Right lung (tissue), 5 donors: Measurements from ENCODE around the gene ARHGAP25. TPM values are rescaled to one million over a fixed set of nuclear protein-coding genes. Genes with fewer than 3 reads are reported as not detected.

ENCODE experiments used
- DNase-seq, 2 donors: peaks; one replicate each; pipeline ENCODE4 v3.0.0-alpha.2; 2013
- polyA plus RNA-seq, 5 donors: library from polyadenylated mRNA; unstranded; fragments of 120-200 nt; gene quantifications; one replicate each; pipeline versions ENCODE4 v1.2.1 to v1.2.3, GENCODE V29; 2013; ENCODE audit warnings: inconsistent platforms in 1 of 5, low replicate concordance in 1 of 5; ENCODE audit not compliant: insufficient read length in 5 of 5, insufficient read depth in 1 of 5

Gene ARHGAP25
- polyA plus RNA-seq, 5 donors: 6.1 to 8.9 (median 6.9) TPM

DNA sequence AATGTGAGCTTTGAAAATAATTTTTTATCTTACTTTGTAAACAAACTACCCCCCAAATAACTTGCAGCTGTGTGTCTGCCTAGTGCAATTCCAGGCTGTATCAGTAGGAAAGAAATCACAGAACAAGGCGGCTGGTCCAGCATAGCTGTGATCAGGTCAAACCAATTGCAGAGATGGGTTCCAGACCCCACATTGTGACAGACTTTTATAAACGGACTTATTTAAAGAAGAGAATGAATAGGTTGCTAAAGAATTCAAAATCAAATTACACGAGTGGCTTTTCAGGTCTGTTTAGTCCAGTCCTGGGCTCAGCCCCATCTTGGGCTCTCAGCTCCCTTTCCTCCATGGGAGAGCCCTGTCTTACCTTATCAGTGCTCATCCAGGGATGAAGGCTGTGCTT lies 125.5 kb downstream of the ARHGAP25 start:
- DNase-seq: no peak

DNA sequence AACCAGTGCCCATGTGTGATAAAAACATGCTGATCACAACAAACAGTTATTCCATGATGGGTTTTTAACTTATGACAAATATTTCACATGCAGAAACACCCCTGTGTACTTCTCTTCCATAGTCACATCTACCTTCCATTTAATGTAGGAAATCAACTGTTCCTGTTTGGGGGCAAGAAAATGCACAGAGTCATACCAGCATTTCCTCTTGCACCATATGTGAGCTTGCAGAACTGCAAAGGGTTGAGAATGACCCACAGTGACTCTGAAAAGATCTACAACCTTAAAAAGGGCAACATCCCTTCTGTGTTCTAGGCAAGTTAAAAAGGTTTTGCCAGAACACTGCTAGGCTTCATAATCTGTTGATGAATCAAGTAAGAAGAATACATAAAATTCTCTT lies 126.7 kb downstream of the ARHGAP25 start:
- DNase-seq: no peak

DNA sequence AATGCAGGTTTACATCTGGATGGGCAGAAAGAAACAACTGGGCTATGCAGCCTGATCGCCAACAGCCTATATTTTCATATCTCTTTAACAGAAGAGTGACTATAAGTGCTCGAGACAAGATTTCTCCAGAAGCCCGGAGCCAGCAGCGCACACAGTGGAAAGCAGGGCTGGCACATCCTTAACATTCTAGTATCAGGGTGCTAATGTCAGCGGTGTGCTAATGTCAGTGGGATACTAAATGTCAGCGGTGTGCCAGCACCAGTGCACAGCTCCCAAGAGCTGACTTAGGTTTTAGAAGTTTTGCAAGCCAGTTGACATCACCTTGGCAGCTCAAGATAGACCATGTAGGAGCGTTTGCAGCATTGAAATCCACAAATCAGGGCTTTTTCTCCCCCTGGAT lies 128.3 kb downstream of the ARHGAP25 start:
- DNase-seq: no peak

DNA sequence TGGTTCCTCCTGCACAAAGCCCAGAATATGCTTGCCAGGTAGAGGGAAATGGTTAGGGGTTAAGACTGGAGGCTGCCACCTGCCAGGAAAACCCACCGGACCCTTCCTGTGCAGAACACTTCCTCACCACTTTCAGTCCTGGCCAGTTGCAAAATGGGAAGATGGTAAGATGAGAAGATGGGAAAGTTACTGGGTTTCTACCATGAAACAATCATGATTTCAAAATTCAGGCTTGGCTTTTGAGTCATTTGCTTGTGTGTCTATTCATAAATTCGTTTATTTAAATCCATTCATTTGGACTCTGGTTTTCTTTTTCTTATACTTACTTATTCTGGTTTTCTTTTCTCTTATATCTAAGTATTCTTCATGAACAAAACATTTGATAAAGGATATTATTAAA lies 129.4 kb downstream of the ARHGAP25 start:
- DNase-seq: no peak

DNA sequence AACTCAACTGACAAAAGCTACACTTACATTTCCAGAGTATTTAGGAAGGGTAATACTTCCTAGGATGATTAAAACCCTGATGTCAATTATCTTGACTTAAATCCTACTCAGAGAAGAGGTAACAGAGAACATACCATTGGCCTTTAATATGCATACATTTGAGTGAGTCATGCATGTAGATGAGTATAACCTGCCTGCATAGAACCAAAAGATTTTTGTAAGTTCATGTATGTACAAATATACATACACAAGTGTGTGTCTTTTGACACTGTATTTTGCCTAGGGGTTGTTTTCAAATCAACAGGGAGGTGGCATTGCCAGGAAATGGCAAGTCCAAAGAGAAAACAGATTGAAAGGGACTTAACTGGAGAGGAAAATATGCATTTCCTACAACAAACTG lies 130.5 kb downstream of the ARHGAP25 start:
- DNase-seq: no peak

DNA sequence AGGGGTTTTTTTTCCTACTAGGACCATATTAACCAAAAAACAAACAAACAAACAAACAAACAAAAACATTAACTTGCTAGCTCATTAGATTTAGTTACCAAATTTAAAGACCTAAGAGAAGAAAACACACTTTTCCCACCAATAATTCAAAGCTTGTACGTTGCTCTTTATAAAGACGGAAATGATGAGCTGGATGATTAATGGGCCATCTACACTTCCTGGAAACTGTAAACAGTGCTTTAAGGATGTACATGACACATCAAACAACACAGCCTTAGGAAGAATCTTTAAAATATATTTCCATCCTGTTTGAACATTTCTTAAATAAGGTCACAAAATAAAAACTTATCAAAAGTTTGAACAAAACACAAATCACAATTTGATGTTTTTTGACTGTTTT lies 135.6 kb downstream of the ARHGAP25 start:
- no peak for DNase-seq

DNA sequence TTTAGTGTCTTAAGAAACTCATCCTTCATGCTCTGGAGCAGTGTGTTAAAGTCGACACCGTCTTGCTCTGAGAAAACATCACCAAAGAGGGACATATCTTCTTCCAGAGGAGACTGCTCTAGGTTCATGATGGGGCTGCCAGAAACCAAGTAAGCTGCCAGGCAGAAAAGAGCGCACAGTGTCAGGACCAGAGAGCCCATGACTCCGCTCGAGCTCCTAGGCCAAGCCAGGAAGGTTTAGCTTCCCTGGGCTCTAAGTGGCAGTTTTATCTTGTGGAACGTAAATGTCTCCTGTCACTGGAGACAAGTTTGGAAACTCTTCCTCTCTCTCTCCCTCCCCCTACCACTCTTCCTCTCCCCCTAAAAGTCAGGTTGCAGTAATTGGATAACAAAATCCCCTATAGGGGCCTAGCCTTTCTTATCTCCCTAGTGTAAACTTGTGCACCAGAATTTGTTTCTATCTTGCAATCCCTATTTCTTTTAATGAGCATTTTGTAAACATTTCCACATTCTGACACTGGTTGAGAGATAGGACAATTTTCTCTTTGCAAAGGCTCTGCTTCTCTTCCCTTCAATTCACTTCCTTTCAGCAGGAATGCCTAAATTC lies 136.7 kb downstream of the ARHGAP25 start, which contains the start of gene BMP10:
Gene BMP10, minus strand, starts transcription at position 239 of the 606 bp plus-strand sequence. Its CDS starts 39 bp downstream, at position 200.
- DNase-seq: no peak

Other genes with a start within 250 kb of the ARHGAP25 start
- under 1 TPM; 0.05 to 0.18 (median 0.07) TPM for gene PROKR1, start 91.2 kb upstream of the ARHGAP25 start, polyA plus RNA-seq
- gene BMP10, start 136.6 kb downstream of the ARHGAP25 start, polyA plus RNA-seq: not detected
- gene GKN2, start 218.1 kb downstream of the ARHGAP25 start, polyA plus RNA-seq: 1 to 10 TPM; 1.5 to 2.3 (median 1.9) TPM
- gene GKN1, start 239.8 kb downstream of the ARHGAP25 start, polyA plus RNA-seq: not detected